HG03565 (cell line): ENCODE measurements around the gene TNP2.

ENCODE experiments used
- ATAC-seq: cut with Tn5 transposase; IDR thresholded peaks from one replicate; pipeline ENCODE4 v1.9.1; 2021; ENCODE audit warnings: mild to moderate bottlenecking, moderate library complexity; ENCODE audit not compliant: unreplicated experiment

TNP2 gene

GRCh38 chr16:11245222-11245737 is 23.8 kb downstream of the TNP2 start:
- no peak for ATAC-seq

- no peak for ATAC-seq
Observed at GRCh38 chr16:11242658-11243057, 26.5 kb downstream of the TNP2 start.

- ATAC-seq: no peak
Observed at GRCh38 chr16:11241480-11242204, 27.5 kb downstream of the TNP2 start.

- ATAC-seq: no peak
Observed at GRCh38 chr16:11240636-11241473, 28.3 kb downstream of the TNP2 start.

GRCh38 chr16:11239644-11240632 is 29.2 kb downstream of the TNP2 start:
- ATAC-seq: no peak

GRCh38 chr16:11238272-11239202 is 30.6 kb downstream of the TNP2 start:
- ATAC-seq: no peak

- no peak for ATAC-seq
Observed at GRCh38 chr16:11236461-11237254, 32.5 kb downstream of the TNP2 start.

GRCh38 chr16:11235703-11235991 is 33.5 kb downstream of the TNP2 start:
- ATAC-seq: no peak

- ATAC-seq: no peak
Observed at GRCh38 chr16:11234884-11235702, 34.0 kb downstream of the TNP2 start.

GRCh38 chr16:11233727-11234376 is 35.3 kb downstream of the TNP2 start:
- ATAC-seq: no peak

- ATAC-seq: no peak
Observed at GRCh38 chr16:11232852-11233726, 36.0 kb downstream of the TNP2 start.

GRCh38 chr16:11232302-11232851 is 36.7 kb downstream of the TNP2 start:
- no peak for ATAC-seq

- no peak for ATAC-seq
Observed at GRCh38 chr16:11231367-11231970, 37.7 kb downstream of the TNP2 start.

GRCh38 chr16:11229906-11230305 is 39.2 kb downstream of the TNP2 start:
- ATAC-seq: no peak

GRCh38 chr16:11229432-11229831 is 39.7 kb downstream of the TNP2 start:
- ATAC-seq: no peak
